Progenitor cell of endocrine pancreas (in vitro differentiated cells): ENCODE data around the gene IFNAR1. TPM values are rescaled to one million over a fixed set of nuclear protein-coding genes. Genes with fewer than 3 reads are reported as not detected.

ENCODE experiments used
- DNase-seq: peaks from one replicate; pipeline ENCODE4 v3.0.0; 2021; ENCODE audit warnings: low spot score; ENCODE audit not compliant: unreplicated experiment
- H3K27ac Mint-ChIP-seq: 2 replicates; pipeline ENCODE4 v1.8.0; 2021; ENCODE audit warnings: mild to moderate bottlenecking, moderate library complexity, mixed read lengths
- H3K27me3 Mint-ChIP-seq: 2 replicates; pipeline ENCODE4 v1.8.0; 2021; ENCODE audit warnings: mixed read lengths
- H3K36me3 Mint-ChIP-seq: 2 replicates; pipeline ENCODE4 v1.8.0; 2022; ENCODE audit warnings: mixed read lengths; ENCODE audit not compliant: insufficient read depth
- H3K4me1 Mint-ChIP-seq: 2 replicates; pipeline ENCODE4 v1.8.0; 2021; ENCODE audit warnings: low read depth, mixed read lengths
- H3K4me3 Mint-ChIP-seq: 2 replicates; pipeline ENCODE4 v1.8.0; 2021; ENCODE audit warnings: low read depth, mild to moderate bottlenecking, moderate library complexity, mixed read lengths
- H3K9me3 Mint-ChIP-seq: 2 replicates; pipeline ENCODE4 v1.8.0; 2021; ENCODE audit warnings: low read depth, mixed read lengths
- total RNA-seq: library from RNA; stranded (reverse); gene quantifications from 2 replicates; pipeline ENCODE4 v1.2.1, GENCODE V29; 2021
- TF ChIP-seq, protein P1 (sequence below): fragments of 200-600 bp; sonication (generic); IDR thresholded peaks from one replicate; pipeline ENCODE4 v1.5.0; 2021; ENCODE audit warnings: antibody characterized with exemption, mild to moderate bottlenecking; ENCODE audit not compliant: unreplicated experiment

Gene IFNAR1
- total RNA-seq, 1 donor from 2014 or later = 19.6 TPM

GRCh38 chr21:33305938-33306337 lies 18.8 kb upstream of the IFNAR1 start:
- peaks cover 10% of the 10 kb centered on the region for H3K4me1 Mint-ChIP-seq
- H3K4me3 Mint-ChIP-seq = no peak overlapping the region
- no peaks in the 10 kb centered on the region for H3K36me3 Mint-ChIP-seq
- H3K27me3 Mint-ChIP-seq = no peaks in the 10 kb centered on the region
- no peak overlapping the region for H3K27ac Mint-ChIP-seq
- TF ChIP-seq, protein P1, sequence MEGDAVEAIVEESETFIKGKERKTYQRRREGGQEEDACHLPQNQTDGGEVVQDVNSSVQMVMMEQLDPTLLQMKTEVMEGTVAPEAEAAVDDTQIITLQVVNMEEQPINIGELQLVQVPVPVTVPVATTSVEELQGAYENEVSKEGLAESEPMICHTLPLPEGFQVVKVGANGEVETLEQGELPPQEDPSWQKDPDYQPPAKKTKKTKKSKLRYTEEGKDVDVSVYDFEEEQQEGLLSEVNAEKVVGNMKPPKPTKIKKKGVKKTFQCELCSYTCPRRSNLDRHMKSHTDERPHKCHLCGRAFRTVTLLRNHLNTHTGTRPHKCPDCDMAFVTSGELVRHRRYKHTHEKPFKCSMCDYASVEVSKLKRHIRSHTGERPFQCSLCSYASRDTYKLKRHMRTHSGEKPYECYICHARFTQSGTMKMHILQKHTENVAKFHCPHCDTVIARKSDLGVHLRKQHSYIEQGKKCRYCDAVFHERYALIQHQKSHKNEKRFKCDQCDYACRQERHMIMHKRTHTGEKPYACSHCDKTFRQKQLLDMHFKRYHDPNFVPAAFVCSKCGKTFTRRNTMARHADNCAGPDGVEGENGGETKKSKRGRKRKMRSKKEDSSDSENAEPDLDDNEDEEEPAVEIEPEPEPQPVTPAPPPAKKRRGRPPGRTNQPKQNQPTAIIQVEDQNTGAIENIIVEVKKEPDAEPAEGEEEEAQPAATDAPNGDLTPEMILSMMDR = no peak
- DNase-seq = no peak
- peaks cover 3% of the 10 kb centered on the region for H3K9me3 Mint-ChIP-seq

DNA sequence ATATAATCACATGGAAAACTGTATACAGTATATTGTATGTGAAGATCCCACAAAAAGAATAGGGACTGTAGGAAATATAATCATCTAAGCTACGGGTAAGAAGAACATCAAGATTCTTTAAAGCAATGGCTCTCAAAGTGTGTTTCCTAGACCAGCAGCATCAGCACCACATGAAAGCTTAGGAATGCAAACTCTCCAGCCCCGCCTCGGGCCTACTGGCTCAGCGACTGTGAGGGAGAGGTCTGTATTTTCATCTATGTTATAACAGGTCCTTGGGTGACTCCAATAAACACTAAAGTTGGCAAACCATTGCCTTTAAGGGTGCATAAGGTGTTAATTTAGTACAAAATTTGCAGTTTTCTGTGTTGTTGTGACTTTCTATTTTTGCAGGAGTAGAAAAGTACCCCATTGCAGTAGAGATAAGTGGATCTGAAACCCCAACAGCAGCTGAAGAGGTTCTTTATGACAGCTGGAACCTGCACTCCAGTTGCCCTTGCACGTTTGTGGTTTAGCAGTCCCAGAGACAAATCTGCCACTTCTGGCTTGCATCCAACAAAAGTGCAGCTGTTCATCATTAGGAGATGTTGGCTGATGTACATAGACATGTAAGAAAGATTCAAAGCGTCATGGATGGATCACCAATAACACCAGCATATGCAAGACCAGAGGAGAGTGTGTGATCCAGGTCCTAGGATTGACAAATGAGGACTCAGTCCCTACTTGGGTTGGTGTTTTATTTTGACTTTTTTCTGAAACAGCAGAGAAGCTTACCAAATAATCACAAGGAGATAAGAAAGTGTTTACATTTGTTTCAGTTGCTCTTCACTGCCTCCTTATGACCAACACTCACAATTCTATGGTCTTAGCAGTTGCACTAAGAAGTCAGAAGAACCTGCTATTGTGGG lies 15.9 kb upstream of the IFNAR1 start:
- Mint-ChIP-seq H3K36me3 (no peaks in the 10 kb centered on the region), H3K27ac (no peak overlapping the region), H3K4me1 (peaks cover 7% of the 10 kb centered on the region), H3K9me3 (peaks cover 7% of the 10 kb centered on the region), H3K4me3 (no peak overlapping the region), H3K27me3 (no peaks in the 10 kb centered on the region)
- TF ChIP-seq, protein P1 = no peak
- DNase-seq = no peak

DNA sequence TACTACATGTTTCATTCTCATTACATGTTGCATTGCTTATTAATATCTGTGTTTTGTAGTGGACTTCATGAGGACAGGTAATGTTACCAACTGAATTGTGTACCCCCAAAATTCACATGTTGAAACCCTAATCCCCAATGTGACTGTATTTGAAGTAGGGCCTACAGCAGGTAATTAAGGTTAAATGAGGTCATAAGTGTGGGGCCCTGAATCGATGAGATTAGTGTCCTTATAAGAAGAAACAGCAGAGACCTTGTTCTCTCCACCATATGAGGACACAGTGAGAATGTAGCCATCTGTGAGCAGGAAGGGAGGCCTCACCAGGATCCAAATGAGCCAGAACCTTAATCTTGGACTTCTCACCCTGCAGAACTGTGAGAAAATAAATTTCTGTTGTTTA lies 15.0 kb upstream of the IFNAR1 start:
- Mint-ChIP-seq H3K4me3 (no peak overlapping the region), H3K4me1 (peaks cover 5% of the 10 kb centered on the region), H3K36me3 (no peaks in the 10 kb centered on the region), H3K27ac (no peak overlapping the region), H3K9me3 (peaks cover 8% of the 10 kb centered on the region), H3K27me3 (peaks cover 2% of the 10 kb centered on the region)
- TF ChIP-seq, protein P1 = no peak
- no peak for DNase-seq

DNA sequence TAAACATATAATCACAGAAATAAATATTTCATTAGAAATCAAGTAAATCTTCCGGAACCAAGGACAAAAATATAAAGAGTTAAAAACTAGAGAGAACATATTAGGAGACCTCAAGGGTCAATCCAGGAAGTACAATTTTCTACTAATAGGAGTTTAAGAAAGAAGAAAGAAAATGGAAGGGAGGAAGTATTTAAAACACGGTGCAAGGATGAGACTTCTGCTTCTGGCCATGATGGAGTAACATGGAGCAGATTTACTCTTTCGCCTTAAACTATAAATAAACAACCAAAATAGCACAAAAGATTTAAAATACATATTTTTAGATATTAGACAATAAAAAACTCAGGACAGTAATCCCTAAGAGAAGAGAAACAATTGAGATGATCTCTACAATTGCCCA lies 12.6 kb upstream of the IFNAR1 start:
- DNase-seq = no peak
- TF ChIP-seq, protein P1 = no peak
- Mint-ChIP-seq H3K36me3 (no peaks in the 10 kb centered on the region), H3K9me3 (peaks cover 8% of the 10 kb centered on the region), H3K27ac (no peak overlapping the region), H3K4me3 (no peak overlapping the region), H3K4me1 (no peaks in the 10 kb centered on the region), H3K27me3 (peaks cover 10% of the 10 kb centered on the region)

GRCh38 chr21:33313183-33313582 lies 11.6 kb upstream of the IFNAR1 start:
- no peak overlapping the region for H3K4me3 Mint-ChIP-seq
- H3K27me3 Mint-ChIP-seq = peaks cover 10% of the 10 kb centered on the region
- TF ChIP-seq, protein P1 = no peak
- H3K4me1 Mint-ChIP-seq = no peaks in the 10 kb centered on the region
- no peaks in the 10 kb centered on the region for H3K36me3 Mint-ChIP-seq
- H3K9me3 Mint-ChIP-seq = peaks cover 8% of the 10 kb centered on the region
- DNase-seq = no peak
- no peak overlapping the region for H3K27ac Mint-ChIP-seq
